Germinal center (tissue), 1 donor: ENCODE data around the gene COA1.
"Not testable (repeated sequence)": the region's sequence is repeated elsewhere in the genome, so short reads cannot be mapped to it uniquely, and the experiment has no call there.

Source experiments
- DNase-seq: peaks from one replicate; pipeline ENCODE4 v3.0.0; 2012; ENCODE audit warnings: mixed read lengths, low spot score

COA1 gene, protein sequence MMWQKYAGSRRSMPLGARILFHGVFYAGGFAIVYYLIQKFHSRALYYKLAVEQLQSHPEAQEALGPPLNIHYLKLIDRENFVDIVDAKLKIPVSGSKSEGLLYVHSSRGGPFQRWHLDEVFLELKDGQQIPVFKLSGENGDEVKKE

DNA sequence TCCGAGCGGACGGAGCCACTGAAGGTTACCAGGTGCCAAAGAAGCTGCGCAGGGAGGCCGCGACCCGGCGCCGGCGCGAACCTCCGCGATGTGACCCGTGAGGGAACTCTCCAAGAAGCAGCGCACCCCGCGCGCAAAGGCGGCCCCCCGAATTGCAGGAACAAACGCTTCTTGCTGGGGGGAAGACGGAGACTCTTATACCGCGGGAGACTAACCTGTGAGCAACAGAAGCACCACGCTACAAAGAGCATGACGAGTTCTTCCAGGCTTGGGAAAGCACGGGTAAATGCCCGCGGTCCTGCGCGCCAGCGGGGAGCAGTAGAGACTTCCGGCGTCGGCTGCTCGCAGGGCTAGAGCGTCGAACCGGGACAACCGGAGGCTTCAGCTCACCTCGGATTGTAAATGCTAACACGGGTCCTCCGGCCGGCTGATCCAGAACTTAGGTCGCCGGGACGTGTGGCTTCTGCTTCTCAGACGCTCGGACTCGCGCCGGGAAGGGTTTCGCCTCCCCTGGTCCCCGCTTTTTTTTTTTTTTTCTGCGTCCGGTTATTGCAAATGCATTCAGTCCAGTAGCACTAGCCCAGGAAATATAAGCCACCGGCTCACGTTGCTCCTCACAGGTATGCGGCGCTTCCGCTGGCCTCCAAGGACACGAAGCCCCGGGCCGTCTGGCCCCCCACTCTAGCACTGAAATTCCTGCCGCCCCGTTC lies at the start of gene COA1:
Gene COA1, minus strand, starts transcription at position 310 of the 710 bp plus-strand sequence. CDS start 80,909 bp downstream, outside the sequence.
- DNase-seq: peak; percentile 75

DNA sequence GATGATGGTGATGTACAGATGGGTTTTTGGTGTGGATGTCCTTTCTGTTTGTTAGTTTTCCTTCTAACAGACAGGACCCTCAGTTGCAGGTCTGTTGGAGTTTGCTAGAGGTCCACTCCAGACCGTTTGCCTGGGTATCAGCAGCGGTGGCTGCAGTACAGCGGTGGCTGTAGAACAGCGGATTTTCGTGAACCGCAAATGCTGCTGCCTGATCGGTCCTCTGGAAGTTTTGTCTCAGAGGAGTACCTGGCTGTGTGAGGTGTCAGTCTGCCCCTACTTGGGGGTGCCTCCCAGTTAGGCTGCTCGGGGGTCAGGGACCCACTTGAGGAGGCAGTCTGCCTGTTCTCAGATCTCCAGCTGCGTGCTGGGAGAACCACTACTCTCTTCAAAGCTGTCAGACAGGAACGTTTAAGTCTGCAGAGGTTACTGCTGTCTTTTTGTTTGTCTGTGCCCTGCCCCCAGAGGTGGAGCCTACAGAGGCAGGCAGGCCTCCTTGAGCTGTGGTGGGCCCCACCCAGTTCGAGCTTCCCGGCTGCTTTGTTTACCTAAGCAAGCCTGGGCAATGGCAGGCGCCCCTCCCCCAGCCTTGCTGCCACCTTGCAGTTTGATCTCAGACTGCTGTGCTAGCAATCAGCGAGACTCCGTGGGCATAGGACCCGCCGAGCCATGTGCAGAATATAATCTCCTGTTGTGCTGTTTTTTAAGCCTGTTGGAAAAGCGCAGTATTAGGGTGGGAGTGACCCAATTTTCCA lies 49.1 kb upstream of the COA1 start:
- not testable (repeated sequence) for DNase-seq

DNA sequence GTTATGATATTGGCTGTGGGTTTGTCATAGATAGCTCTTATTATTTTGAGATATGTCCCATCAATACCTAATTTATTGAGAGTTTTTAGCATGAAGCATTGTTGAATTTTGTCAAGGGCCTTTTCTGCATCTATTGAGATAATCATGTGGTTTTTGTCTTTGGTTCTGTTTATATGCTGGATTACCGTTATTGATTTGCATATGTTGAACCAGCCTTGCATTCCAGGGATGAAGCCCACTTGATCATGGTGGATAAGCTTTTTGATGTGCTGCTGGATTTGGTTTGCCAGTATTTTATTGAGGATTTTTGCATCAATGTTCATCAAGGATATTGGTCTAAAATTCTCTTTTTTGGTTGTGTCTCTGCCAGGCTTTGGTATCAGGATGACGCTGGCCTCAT lies 45.9 kb upstream of the COA1 start:
- DNase-seq: not testable (repeated sequence)

DNA sequence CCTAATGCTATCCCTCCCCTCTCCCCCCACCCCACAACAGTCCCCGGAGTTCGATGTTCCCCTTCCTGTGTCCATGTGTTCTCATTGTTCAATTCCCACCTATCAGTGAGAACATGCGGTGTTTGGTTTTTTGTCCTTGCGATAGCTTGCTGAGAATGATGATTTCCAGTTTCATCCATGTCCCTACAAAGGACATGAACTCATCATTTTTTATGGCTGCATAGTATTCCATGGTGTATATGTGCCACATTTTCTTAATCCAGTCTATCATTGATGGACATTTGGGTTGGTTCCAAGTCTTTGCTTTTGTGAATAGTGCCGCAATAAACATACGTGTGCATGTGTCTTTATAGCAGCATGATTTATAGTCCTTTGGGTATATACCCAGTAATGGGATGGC lies 43.9 kb upstream of the COA1 start:
- not testable (repeated sequence) for DNase-seq

DNA sequence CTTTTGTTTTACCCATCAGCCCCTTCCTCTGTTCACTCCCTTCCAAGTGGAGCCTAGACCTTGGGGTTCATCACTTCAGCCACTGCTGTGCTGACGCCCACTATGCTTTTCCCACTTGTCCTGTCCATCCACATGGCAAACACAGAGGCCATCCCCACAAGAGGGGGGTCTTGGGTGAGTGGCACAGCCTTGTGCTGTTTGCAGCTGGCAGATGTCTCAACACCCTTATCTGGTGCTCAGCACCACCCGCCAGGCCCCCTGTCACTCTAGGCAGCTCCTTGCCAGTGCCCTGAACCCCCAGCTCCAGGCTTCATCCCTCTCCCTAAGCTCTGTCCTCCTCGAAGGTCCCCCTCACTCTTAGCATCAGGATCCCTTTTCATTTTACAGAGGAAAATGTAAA lies 42.2 kb upstream of the COA1 start:
- DNase-seq: no peak

DNA sequence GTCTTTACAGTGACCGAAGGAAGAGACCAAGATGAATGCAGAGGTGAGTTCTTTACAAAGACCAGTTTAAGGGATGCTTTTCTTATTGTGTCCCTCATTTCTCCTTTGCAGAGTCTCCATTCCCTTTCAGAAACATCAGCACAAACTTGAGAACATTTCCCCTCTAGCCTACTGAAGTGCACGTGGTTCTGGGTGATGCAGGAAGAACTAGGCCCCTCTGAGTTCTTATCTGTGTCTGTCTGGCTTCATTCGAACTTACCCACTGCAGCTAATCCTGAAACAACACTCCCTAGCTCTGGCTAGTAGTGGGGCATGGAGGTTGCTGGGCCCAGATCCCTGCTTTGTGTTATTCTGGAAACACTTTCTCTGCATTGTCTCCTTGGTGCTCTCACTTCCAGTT lies 41.8 kb upstream of the COA1 start:
- no peak for DNase-seq

DNA sequence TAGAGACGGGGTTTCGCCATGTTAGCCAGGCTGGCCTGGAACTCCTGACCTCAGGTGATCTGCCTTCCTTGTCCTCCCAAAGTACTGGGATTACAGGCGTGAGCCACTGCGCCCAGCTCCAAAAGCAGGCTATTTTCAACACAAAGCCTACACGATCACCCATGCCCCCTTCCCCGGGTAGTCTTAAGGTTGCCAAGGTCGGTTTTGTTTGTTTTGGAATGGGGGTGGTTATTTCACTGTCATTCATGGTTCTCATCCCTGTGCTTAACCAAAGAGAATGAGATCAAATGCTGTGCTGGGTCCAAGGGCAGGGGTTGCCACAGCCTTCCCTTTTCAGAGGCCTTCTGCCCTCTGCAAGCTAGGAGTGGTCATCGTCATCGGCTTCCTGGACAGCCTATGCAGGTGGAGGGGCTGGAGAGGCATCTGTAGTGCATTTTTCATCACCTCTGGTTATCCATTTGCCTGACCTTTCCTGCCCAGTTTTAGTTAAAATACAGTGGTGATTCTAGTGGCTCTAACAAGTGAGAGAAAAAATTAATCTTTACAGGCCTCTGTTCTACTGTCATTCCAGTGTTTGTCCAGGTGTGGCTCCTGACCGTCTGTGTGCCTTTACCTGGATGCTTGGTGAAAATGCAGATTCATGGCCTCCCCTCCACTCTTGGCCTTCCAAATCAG lies 40.6 kb upstream of the COA1 start:
- DNase-seq: no peak

DNA sequence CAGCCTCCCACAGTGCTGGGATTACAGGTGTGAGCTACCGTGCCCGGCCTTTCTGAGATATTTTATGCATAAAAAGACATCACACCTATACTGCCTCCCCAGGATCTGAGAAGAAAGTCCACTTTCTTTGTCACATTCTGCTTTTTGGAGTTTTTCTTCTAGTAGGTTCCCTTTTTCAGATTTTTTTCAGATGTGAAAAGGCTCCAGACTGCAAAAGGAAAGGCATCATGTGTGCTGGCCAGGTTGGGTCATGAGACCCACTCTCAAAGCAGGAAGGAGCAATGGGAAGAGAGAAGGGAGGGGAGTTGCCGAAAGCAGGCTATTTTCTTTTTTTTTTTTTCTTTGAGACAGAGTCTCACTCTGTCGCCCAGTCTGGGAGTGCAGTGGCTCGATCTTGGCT lies 40.0 kb upstream of the COA1 start:
- no peak for DNase-seq

DNA sequence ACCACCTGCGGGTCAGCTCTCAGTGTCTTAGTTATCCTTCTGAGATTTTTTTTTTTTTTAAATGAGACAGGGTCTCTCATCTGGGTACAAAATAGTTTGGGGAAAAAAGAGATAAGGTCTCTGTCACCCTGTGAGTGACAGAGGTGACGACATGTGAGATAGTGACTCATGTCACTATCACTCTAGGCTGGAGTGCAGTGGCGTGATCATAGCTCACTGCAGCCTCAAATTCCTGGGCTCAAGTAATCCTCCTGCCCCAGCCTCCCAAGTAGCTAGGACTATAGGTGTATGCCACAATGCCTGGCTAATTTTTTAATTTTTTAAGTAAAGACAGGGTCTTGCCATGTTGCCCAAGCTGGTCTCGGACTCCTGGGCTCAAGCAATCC lies 39.6 kb upstream of the COA1 start:
- DNase-seq: no peak

DNA sequence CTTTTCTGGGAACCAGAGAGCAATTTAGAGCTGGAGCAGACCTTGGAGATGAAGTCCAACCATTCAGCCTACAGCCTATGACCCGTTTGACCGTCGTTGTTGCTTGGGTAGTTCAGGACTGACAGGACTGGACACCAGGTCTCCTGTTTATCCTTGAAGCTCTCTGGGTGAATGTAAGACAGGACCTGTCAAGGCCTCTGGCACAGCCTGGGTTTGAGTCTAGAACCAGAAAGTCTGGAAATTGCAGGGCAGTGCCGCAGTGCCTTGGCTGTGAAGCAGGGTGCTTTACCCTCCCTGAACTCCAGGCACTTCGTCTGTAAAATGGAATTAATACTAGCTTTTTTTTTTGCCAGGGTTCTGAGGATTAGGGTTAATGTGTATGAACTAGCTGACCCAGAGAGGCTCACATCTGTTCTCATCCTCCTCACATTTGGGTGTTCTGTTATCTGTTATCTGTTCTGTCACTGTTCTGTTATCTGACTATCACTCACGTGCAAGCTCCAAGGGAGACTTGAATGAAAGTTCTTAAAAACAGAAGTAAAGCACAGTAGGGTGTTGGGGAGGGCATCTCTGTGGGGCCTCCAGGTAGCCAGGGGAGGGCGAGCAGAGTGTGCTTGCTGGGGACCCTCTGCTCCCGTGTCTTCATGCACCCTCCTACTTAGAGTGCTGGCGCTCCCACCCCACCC lies 39.0 kb upstream of the COA1 start:
- DNase-seq: no peak

DNA sequence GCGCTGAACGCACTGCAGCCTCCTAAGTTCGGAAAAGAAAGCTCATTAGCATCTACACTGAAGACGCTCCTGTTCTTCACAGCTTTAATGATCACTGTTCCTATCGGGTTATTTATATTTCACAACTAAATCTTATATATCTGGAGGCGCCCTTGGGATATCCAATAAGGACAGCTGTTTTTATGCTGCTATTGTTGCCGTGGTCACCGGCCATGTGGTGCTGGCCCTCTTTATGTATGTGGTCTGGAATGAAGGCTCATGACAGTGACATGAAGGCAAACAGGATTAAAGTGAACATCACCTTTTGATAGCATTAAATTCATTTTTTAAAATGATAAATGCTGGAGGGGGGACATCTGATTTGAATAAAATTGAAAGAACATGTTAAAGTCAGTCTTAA lies 38.0 kb upstream of the COA1 start:
- DNase-seq: no peak

DNA sequence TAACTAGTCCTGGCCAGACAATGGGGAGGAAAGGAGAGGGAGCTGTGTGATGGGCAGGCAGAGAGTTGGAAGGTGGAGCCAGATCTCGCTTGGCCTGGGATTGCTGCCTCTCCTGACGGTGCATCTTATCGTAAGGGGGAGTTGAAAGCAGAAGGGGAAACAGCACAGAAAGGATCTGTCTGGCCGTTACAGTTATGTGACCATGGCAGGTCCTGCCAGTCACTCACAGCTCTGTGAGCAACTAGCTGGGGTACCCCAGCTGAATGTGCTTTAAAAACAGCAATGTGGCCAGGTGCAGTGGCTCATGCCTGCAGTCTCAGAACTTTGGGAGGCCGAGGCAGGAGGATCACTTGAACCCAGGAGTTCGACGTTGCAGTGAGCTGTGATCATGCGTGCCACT lies 37.2 kb upstream of the COA1 start:
- no peak for DNase-seq

DNA sequence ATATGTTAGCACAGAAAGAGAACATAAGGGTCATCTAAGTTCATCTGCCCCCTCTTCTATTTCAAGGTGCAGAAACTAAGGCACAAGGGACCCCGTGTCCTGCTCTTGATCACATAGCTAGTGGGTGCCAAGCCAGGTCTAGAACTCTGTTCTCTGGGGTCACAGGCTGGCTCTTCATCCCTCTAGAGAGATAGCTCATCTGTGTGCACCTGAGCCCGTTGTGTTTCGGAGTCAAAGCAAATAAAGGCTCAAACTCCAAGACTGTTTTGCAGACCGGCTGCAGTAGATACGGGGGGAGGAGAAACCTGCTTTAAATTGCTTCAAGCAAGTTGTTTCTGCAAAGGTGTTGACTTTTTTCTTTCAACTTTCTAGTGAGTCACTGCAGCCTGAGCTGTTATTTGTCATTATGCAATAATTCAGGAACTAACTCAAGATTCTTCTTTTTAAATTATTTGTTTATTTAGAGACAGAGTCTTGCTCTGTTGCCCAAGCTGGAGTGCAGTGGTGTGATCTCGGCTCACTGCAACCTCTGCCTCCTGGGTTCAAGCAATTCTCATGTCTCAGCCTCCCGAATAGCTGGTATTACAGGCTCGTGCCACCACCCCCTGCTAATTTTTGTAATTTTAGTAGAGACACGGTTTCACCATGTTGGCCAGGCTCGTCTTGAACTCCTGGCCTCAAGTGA lies 35.6 kb upstream of the COA1 start:
- DNase-seq: no peak

DNA sequence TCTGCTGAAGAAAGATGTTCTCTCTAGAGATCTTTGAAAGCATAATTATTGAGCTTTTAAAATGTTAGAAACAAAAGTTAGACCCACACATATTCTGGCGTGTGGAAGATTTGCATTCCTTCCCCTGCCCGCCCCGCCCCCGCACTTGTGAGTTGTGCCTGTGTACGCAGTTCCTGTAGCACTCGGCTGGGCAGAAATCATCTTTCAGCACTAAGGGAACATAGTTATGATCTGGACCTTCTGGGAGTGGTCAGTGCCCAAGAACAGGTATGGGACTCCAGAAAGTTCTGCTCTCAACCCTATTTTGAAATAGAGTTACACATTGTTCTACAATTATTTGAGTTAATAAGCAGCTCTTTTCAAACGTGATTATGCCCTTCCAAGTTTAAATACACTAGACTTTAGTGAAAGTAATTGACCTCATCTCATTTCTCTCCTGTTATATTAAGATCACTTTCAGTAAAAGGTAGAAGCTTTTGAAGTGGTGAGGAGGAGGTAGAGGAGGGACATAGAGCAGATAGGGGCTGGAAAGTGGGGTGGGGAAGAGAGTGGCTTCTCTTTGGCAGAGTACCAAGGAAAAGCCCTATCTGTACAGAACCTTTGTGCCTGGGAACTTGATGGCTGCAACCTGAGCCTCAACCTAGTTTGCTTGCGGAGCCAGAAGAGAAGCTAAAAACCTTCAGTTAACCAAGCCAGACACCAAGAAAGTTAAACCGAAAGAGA lies 34.9 kb upstream of the COA1 start:
- peak; percentile 56 for DNase-seq

DNA sequence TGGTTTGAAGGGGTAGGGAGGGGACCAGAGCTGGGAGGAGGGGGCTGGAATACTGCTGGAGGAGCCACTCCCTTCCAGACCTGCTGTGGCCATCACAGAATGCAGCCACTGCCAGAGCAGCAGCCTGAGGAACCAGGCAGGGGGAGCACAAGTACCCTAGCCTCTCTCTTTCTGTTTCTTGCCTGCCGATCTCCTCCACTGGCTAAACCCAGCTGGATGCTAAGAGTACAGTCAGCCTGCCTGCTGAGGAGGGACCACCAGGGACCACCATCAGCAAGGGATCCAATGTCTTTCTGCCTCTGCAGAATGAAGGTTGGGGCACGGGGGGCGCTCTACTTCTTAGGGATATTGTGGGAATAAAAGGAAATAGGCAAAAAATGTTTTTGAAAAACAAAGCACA lies 33.9 kb upstream of the COA1 start:
- DNase-seq: no peak

DNA sequence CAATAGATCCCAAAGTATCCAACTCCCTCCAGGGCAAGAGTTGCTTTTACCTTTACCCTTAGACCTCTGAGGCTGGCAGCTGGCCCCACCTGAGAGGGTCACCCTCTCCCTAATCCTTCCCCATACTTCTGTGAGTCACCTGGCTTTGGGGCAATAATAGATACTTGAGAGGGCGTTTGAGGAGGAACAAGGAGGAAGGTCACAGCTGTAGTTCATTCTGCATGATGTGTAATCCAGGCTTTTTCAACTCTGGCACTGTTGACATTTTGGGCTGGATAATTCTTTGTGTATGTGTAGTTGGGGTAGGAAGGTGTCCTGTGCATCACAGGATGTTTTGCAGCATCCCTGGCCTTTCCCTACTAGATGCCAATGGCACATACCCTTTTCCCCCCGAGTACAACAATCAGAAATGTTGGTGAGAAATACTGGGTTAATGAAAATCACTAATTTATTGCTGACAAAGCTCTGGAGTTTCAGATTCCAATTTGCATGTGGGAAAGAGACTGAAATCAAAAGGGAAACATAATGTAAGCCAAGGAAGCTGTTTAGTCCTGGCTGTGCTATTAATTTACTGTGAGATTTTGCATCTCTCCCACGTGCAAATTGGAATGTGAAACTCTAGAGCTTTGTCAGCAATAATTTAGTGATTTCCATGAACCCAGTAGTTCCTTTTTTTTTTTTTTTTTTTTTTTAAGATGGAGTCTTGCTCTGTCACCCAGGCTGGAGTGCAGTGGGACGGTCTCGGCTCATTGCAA lies 32.8 kb upstream of the COA1 start:
- DNase-seq: no peak

DNA sequence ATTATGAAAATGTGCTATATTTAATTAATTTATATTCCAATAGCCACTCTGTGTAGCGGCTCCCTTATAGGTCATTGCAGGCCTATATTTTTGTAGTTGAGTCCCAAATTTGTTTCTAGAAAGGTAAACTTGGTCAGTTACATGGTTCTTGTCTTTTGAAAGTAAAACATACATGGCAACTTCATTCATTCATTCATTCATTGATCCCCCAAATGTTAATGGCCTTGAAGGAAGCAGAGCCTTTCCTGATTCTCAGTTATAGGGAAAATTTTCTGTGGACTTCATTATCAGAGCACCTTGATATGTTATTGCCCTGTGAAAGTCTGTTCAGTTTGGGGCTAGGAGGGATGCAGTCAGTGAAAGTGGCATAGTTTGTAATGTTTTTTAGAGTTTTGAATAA lies 32.1 kb upstream of the COA1 start:
- DNase-seq: no peak

DNA sequence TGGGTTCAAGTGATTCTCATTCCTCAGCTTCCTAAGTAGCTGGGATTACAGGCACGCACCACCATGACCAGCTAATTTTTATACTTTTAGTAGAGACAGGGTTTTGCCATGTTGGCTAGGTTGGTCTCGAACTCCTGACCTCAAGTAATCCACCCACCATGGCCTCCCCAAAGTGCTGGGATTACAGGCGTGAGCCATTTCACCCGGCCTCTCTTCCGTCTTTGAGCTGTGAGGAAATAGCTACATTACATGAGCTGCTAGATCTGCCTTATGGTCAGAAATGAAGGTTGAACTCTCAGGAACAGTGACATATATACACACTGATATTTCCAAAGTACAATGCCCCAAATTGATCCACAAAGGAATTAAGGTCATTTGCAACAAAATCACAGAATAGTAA lies 31.5 kb upstream of the COA1 start:
- no peak for DNase-seq

DNA sequence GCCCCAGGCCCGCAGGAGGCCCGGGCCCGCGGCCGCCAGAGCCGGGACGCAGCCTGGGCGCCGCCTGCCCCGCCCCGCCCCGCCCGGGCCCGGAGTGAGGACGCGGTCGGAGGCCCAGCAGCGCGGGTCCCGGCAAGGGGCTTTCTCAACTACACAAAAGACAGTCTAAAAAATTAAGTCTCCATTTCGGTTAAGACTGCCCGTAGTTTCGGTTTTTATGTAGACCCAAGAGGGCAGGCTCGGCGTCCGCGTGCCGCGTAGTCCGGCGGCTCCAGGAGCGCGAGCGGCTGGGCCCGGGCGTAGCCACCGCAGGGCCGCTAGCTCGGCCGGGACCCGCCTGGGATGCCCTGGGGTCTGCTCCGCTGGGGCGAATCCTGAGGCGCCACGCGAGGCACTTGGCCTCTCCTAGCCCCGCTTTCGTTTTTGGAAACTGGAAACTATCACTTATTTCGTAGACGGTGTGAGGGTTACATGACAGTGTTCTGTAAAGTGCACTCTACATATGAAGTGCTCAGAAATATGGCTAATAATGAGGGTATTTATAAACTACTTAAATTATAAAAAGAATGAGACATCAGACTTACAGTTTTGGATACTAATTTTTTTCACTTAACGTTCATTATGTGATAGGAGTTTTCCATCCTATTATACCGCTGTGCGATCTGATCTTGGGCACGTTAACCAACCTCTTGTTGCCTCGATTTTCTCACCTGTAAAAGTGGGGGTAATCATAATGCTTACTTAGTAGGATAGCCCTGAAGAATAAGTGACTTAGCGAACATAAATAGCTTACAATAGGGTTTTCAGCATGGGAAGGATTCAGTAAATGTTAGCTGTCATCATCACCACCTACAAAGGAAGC lies 29.7 kb upstream of the COA1 start:
- DNase-seq: peak; percentile 47
